Measurements from ENCODE around the gene VAV3. TPM values are rescaled to one million over a fixed set of nuclear protein-coding genes. Genes with fewer than 3 reads are reported as not detected.
"Not testable (repeated sequence)": the region's sequence is repeated elsewhere in the genome, so short reads cannot be mapped to it uniquely, and the experiment has no call there.

VAV3 gene
- total RNA-seq, 1 donor from 2014 or later: 1.4 TPM

- DNase-seq (ENCODE audit: low read depth): no peak
Observed at GRCh38 chr1:107895403-107896191, 69.4 kb downstream of the VAV3 start.

- no peak for DNase-seq (ENCODE audit: low read depth)
Observed at GRCh38 chr1:107894605-107895004, 70.4 kb downstream of the VAV3 start.

GRCh38 chr1:107893350-107893749 lies 71.6 kb downstream of the VAV3 start:
- not testable (repeated sequence) for DNase-seq (ENCODE audit: low read depth)

- no peak for DNase-seq (ENCODE audit: low read depth)
Observed at GRCh38 chr1:107889524-107889923, 75.5 kb downstream of the VAV3 start.

- no peak for DNase-seq (ENCODE audit: low read depth)
Observed at GRCh38 chr1:107883562-107883961, 81.4 kb downstream of the VAV3 start.

- DNase-seq (ENCODE audit: low read depth): no peak
Observed at GRCh38 chr1:107879927-107880326, 85.1 kb downstream of the VAV3 start.

GRCh38 chr1:107879346-107879745 lies 85.6 kb downstream of the VAV3 start:
- no peak for DNase-seq (ENCODE audit: low read depth)

GRCh38 chr1:107877745-107878144 lies 87.2 kb downstream of the VAV3 start:
- DNase-seq (ENCODE audit: low read depth): no peak

- peak; percentile 38 for DNase-seq (ENCODE audit: low read depth)
Observed at GRCh38 chr1:107877092-107877491, 87.9 kb downstream of the VAV3 start.

- DNase-seq (ENCODE audit: low read depth): no peak
Observed at GRCh38 chr1:107875689-107876088, 89.3 kb downstream of the VAV3 start.

- no peak for DNase-seq (ENCODE audit: low read depth)
Observed at GRCh38 chr1:107874221-107874620, 90.8 kb downstream of the VAV3 start.

- no peak for DNase-seq (ENCODE audit: low read depth)
Observed at GRCh38 chr1:107871687-107872395, 93.1 kb downstream of the VAV3 start.

GRCh38 chr1:107871259-107871658 lies 93.7 kb downstream of the VAV3 start:
- no peak for DNase-seq (ENCODE audit: low read depth)

- DNase-seq (ENCODE audit: low read depth): no peak
Observed at GRCh38 chr1:107870696-107871095, 94.3 kb downstream of the VAV3 start.

- DNase-seq (ENCODE audit: low read depth): no peak
Observed at GRCh38 chr1:107867897-107868296, 97.1 kb downstream of the VAV3 start.

GRCh38 chr1:107867422-107867821 lies 97.6 kb downstream of the VAV3 start:
- no peak for DNase-seq (ENCODE audit: low read depth)

GRCh38 chr1:107866870-107867269 lies 98.1 kb downstream of the VAV3 start:
- DNase-seq (ENCODE audit: low read depth): no peak

- DNase-seq (ENCODE audit: low read depth): no peak
Observed at GRCh38 chr1:107865627-107866026, 99.4 kb downstream of the VAV3 start.

- no peak for DNase-seq (ENCODE audit: low read depth)
Observed at GRCh38 chr1:107863342-107863741, 101.6 kb downstream of the VAV3 start.

GRCh38 chr1:107862064-107862463 lies 102.9 kb downstream of the VAV3 start:
- no peak for DNase-seq (ENCODE audit: low read depth)

GRCh38 chr1:107858323-107858722 lies 106.7 kb downstream of the VAV3 start:
- no peak for DNase-seq (ENCODE audit: low read depth)

- DNase-seq (ENCODE audit: low read depth): no peak
Observed at GRCh38 chr1:107851418-107851817, 113.6 kb downstream of the VAV3 start.
